Measurements from ENCODE around the gene GADD45B. TPM values are rescaled to one million over a fixed set of nuclear protein-coding genes. Genes with fewer than 3 reads are reported as not detected.
"Not testable (repeated sequence)": the region's sequence is repeated elsewhere in the genome, so short reads cannot be mapped to it uniquely, and the experiment has no call there.

The GADD45B gene
- total RNA-seq, 1 experiment from 2014 or later: 56.2 TPM

DNA sequence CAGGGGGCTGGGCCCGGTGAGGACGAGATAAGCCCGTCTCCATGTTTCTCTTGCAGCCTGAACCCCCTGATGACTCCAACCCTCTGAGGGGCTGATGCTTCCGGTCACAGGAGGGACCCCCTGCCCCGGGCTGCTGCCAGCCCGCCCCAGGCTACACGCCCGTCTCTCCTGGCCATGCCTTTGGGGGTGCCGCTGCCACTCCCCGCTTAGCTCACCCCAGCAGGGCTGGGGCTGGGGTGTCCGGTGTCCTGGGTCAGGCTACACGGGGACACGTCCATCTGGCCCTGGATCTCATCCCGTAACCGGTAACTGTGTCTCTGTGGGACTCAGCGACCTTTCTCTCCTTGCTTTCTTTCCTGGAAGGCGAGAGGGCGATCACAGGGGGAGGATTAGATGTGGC lies 40.8 kb downstream of the GADD45B start:
- DNase-seq (ENCODE audit: low read depth, low spot score): no peak
- BruUV-seq (replicated peaks): no TSS peak
- Histone ChIP-seq H3K36me3 (ENCODE audit: control insufficient read depth, insufficient read depth, low read length) (no peaks in the 10 kb centered on the region), H3K4me3 (ENCODE audit: low read depth in 2 of 2, low read length in 2 of 2) (no peak overlapping the region), H3K27me3 (ENCODE audit: control insufficient read depth, insufficient read depth, low read length) (no peaks in the 10 kb centered on the region), H3K27ac (ENCODE audit: low read length) (no peak overlapping the region; the same call in 1 of the 2 replicates), H3K9me3 (ENCODE audit: control insufficient read depth, insufficient read depth, low read depth, low read length) (no peaks in the 10 kb centered on the region), H3K4me1 (ENCODE audit: control insufficient read depth, insufficient read depth, low read length) (peaks cover 10% of the 10 kb centered on the region; the same call in 1 of the 2 replicates)
- POLR2A ChIA-PET: no interaction called here
- intact Hi-C loops (cut with micrococcal nuclease; ENCODE audit: unreplicated experiment) (no loop called here), in situ Hi-C loops (cut with HindIII; ENCODE audit: low pct_unique_long_range_greater_than_20kb, low sequenced_read_pairs) (no loop called here)
- TF ChIP-seq SIN3A (IDR thresholded peaks at IDR 0.05; ENCODE audit: borderline replicate concordance, insufficient read depth, low read depth, low read length): no peak
- no peak for ATAC-seq
- CTCF ChIA-PET: interaction anchor here (0.6 kb wide), 1 partner anchor 62 kb away, joined by 3 read pairs; no protein-coding TSS in a partner anchor

DNA sequence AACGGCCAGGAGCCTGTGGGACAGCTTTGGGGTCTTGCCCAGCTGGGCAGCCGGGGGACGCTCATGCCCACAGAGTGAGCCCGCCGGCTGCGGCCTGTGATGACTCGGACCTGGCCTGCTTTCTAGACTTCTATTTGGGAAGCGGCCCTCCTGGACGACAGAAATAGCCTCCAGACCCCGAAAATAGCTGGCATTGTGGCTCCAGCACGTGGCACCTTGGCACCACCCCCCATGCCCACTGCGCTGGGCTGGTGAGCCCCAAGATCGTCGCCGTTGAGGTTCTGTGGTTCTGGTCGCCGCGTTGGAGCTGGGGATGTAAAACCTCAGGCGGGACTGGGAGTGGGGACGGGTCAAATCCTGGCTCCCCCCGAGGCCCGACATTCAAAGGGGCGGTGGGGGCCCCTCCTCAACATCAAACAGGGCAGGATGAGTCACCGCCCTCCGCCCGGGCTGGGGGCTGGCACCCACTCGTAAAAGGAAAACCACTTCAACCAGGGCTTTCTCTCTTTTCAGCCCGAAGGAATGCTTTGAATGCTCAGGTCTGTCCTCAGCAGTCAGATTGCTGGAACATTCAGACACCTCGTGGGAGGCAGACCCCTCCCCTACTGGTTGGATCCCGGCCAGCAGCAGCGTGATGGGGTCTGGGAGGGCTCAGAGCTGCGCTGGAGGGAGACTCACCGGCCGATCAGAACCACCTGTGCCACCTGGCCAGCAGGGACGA lies 42.1 kb downstream of the GADD45B start:
- Histone ChIP-seq H3K27ac (ENCODE audit: low read length) (peak overlapping the region; percentile 57; the same call in 1 of the 2 replicates), H3K4me1 (ENCODE audit: control insufficient read depth, insufficient read depth, low read length) (peaks cover 14% of the 10 kb centered on the region), H3K9me3 (ENCODE audit: control insufficient read depth, insufficient read depth, low read depth, low read length) (no peaks in the 10 kb centered on the region), H3K36me3 (ENCODE audit: control insufficient read depth, insufficient read depth, low read length) (no peaks in the 10 kb centered on the region), H3K4me3 (ENCODE audit: low read depth in 2 of 2, low read length in 2 of 2) (no peak overlapping the region), H3K27me3 (ENCODE audit: control insufficient read depth, insufficient read depth, low read length) (no peaks in the 10 kb centered on the region)
- POLR2A ChIA-PET: no interaction called here
- in situ Hi-C loops (cut with HindIII; ENCODE audit: low pct_unique_long_range_greater_than_20kb, low sequenced_read_pairs): no loop called here
- DNase-seq (ENCODE audit: low read depth, low spot score) (no peak), ATAC-seq (no peak)
- CTCF ChIA-PET: no interaction called here
- TF ChIP-seq POLR2AphosphoS5 (IDR thresholded peaks at IDR 0.05; ENCODE audit: low read depth, low read length) (no peak), TCF7L2 (IDR thresholded peaks at IDR 0.05; ENCODE audit: low read depth, low read length) (0 out of 2 replicates have a peak, but pooled peaks have one; percentile 48)
- intact Hi-C loops (cut with micrococcal nuclease; ENCODE audit: unreplicated experiment): no loop called here
- BruUV-seq (replicated peaks): no TSS peak

DNA sequence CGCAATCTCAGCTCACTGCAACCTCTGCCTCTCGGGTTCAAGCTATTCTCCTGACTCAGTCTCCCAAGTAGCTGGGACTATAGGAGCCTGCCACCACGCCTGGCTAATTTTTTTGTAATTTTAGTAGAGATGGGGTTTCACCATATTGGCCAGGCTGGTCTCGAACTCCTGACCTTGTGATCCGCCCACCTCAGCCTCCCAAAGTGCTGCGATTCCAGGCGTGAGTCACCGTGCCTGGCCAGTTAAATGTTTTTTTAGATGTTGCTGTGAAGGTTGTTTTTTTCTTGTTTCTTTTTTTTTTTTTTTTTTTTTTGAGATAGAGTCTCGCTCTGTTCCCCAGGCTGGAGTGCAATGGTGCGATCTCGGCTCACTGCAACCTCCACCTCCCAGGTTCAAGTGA lies 42.9 kb downstream of the GADD45B start:
- H3K9me3 ChIP-seq (ENCODE audit: control insufficient read depth, insufficient read depth, low read depth, low read length); POLR2A ChIA-PET; in situ Hi-C loops (cut with HindIII; ENCODE audit: low pct_unique_long_range_greater_than_20kb, low sequenced_read_pairs); BruUV-seq (replicated peaks); H3K27me3 ChIP-seq (ENCODE audit: control insufficient read depth, insufficient read depth, low read length); CTCF ChIA-PET; intact Hi-C loops (cut with micrococcal nuclease; ENCODE audit: unreplicated experiment); H3K4me3 ChIP-seq (ENCODE audit: low read depth in 2 of 2, low read length in 2 of 2); H3K36me3 ChIP-seq (ENCODE audit: control insufficient read depth, insufficient read depth, low read length); ATAC-seq; DNase-seq (ENCODE audit: low read depth, low spot score): not testable (repeated sequence)
- Histone ChIP-seq H3K4me1 (ENCODE audit: control insufficient read depth, insufficient read depth, low read length) (peaks cover 19% of the 10 kb centered on the region), H3K27ac (ENCODE audit: low read length) (0 out of 2 replicates have a peak overlapping the region, but pooled peaks have one; percentile 57)

DNA sequence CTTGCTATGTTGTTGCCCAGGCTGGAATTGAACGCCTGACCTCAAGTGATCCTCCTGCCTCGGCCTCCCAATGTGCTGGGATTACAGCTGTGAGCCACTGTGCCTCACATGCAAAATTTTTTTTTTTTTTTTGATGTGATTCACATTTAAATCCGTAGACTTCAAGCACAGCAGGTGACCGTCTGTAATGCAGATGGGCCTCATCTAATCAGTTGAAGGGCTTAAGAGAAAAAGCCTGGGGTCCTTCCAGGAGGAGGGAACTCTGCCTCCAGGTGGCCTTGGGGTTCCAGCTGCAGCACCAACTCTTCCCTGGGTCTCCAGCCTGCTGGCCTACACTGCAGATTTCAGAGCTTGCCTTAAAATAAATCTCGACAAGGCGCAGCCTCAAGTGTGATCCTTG lies 43.6 kb downstream of the GADD45B start:
- intact Hi-C loops (cut with micrococcal nuclease; ENCODE audit: unreplicated experiment): no loop called here
- Histone ChIP-seq H3K4me3 (ENCODE audit: low read depth in 2 of 2, low read length in 2 of 2) (no peak overlapping the region), H3K27me3 (ENCODE audit: control insufficient read depth, insufficient read depth, low read length) (no peaks in the 10 kb centered on the region), H3K4me1 (ENCODE audit: control insufficient read depth, insufficient read depth, low read length) (peaks cover 24% of the 10 kb centered on the region), H3K9me3 (ENCODE audit: control insufficient read depth, insufficient read depth, low read depth, low read length) (no peaks in the 10 kb centered on the region), H3K36me3 (ENCODE audit: control insufficient read depth, insufficient read depth, low read length) (no peaks in the 10 kb centered on the region), H3K27ac (ENCODE audit: low read length) (no peak overlapping the region)
- ATAC-seq (no peak), DNase-seq (ENCODE audit: low read depth, low spot score) (no peak)
- BruUV-seq (replicated peaks): no TSS peak
- in situ Hi-C loops (cut with HindIII; ENCODE audit: low pct_unique_long_range_greater_than_20kb, low sequenced_read_pairs): no loop called here
- ChIA-PET CTCF (no interaction called here), POLR2A (no interaction called here)
- TF ChIP-seq, protein P1, sequence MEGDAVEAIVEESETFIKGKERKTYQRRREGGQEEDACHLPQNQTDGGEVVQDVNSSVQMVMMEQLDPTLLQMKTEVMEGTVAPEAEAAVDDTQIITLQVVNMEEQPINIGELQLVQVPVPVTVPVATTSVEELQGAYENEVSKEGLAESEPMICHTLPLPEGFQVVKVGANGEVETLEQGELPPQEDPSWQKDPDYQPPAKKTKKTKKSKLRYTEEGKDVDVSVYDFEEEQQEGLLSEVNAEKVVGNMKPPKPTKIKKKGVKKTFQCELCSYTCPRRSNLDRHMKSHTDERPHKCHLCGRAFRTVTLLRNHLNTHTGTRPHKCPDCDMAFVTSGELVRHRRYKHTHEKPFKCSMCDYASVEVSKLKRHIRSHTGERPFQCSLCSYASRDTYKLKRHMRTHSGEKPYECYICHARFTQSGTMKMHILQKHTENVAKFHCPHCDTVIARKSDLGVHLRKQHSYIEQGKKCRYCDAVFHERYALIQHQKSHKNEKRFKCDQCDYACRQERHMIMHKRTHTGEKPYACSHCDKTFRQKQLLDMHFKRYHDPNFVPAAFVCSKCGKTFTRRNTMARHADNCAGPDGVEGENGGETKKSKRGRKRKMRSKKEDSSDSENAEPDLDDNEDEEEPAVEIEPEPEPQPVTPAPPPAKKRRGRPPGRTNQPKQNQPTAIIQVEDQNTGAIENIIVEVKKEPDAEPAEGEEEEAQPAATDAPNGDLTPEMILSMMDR (IDR thresholded peaks at IDR 0.05): no peak
- TF ChIP-seq SIN3A (IDR thresholded peaks at IDR 0.05; ENCODE audit: borderline replicate concordance, insufficient read depth, low read depth, low read length) (no peak), TCF7L2 (IDR thresholded peaks at IDR 0.05; ENCODE audit: low read depth, low read length) (no peak), POLR2AphosphoS5 (IDR thresholded peaks at IDR 0.05; ENCODE audit: low read depth, low read length) (no peak)
- TF ChIP-seq, protein P2, sequence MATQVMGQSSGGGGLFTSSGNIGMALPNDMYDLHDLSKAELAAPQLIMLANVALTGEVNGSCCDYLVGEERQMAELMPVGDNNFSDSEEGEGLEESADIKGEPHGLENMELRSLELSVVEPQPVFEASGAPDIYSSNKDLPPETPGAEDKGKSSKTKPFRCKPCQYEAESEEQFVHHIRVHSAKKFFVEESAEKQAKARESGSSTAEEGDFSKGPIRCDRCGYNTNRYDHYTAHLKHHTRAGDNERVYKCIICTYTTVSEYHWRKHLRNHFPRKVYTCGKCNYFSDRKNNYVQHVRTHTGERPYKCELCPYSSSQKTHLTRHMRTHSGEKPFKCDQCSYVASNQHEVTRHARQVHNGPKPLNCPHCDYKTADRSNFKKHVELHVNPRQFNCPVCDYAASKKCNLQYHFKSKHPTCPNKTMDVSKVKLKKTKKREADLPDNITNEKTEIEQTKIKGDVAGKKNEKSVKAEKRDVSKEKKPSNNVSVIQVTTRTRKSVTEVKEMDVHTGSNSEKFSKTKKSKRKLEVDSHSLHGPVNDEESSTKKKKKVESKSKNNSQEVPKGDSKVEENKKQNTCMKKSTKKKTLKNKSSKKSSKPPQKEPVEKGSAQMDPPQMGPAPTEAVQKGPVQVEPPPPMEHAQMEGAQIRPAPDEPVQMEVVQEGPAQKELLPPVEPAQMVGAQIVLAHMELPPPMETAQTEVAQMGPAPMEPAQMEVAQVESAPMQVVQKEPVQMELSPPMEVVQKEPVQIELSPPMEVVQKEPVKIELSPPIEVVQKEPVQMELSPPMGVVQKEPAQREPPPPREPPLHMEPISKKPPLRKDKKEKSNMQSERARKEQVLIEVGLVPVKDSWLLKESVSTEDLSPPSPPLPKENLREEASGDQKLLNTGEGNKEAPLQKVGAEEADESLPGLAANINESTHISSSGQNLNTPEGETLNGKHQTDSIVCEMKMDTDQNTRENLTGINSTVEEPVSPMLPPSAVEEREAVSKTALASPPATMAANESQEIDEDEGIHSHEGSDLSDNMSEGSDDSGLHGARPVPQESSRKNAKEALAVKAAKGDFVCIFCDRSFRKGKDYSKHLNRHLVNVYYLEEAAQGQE (IDR thresholded peaks at IDR 0.05; ENCODE audit: insufficient read depth in 1 of 2, low read depth in 2 of 2, low read length in 1 of 2): no peak

Data from Panc1 (cell line).